ENCODE measurements around the gene CNTN5.
"Not testable (repeated sequence)": the region's sequence is repeated elsewhere in the genome, so short reads cannot be mapped to it uniquely, and the experiment has no call there.

The CNTN5 gene

DNA sequence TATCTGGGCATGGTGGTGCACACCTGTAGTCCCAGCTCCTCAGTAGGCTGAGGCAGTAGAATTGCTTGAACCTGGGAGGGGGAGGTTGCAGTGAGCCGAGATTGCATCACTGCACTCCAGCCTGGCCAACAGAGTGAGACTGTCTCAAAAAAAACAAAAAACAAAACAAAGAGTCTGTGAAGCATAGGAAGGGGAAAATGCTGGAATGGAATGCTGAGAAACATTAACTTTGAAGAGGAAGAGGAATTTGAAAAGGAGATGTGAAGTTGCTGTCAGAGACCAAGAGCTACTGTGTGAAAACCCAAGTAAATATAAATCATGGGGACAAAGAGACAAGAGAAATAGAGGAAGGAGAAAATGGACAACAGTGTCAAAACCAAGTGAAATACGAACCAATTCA lies 1211.3 kb downstream of the CNTN5 start:
- DNase-seq, result no peak

DNA sequence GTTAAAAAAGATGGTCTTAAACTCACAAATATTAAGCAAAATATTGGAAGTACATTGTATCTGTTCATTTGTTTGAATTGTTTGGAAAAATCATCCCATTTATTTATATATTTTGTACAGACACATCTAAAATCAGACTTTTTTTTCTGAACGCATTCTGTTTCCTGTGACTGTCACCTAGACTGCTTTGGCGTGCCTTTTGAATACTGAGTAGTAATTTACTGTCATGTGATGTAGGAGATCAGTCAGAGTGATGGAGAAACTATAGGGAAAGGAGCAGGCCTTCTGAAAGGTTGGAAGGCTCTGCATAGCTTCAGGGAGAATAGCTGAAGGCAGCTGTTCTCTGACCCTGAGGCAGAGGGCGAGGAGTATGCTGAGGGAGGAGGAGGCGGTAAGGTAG lies 1214.3 kb downstream of the CNTN5 start:
- no peak for DNase-seq

- DNase-seq, result no peak
These were observed 1219.3 kb downstream of the CNTN5 start for GRCh38 chr11:100240025-100240539.

DNA sequence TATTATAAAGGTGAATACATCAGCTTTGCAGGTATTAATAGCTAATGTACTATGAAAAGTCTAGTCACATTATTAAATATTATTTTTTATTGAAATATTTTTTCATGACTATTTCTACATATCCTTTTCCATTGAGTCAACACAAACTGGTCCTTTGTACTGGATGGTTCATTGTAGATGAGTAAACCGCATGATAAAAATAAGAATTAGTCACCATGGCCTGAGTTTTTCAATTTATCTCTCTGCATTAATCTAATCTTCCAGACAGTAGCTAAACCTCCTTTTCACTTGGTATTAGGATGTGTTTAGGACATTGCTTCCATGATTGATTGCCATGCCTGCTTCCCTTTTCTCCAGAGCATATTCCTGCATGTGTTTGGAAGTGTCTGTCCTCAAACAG lies 1227.0 kb downstream of the CNTN5 start:
- DNase-seq, result no peak

DNA sequence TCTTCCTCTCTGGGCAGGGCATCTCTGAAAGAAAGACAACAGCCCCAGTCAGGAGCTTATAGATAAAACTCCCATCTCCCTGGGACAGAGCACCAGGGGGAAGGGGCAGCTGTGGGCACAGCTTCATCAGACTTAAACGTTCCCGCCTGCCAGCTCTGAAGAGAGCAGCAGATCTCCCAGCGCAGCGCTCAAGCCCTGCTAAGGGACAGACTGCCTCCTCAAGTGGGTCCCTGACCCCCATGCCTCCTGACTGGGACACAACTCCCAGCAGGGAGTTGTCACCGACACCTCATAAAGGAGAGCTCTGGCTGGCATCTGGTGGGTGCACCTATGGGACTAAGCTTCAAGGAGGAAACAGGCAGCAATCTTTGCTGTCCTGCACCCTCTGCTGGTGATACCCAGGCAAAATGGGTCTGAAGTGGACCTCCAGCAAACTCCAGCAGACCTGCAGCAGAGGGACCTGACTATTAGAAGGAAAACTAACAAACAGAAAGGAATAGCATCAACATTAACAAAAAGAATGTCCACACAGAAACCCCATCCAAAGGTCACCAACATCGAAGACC lies 1236.6 kb downstream of the CNTN5 start:
- DNase-seq, result not testable (repeated sequence)

DNA sequence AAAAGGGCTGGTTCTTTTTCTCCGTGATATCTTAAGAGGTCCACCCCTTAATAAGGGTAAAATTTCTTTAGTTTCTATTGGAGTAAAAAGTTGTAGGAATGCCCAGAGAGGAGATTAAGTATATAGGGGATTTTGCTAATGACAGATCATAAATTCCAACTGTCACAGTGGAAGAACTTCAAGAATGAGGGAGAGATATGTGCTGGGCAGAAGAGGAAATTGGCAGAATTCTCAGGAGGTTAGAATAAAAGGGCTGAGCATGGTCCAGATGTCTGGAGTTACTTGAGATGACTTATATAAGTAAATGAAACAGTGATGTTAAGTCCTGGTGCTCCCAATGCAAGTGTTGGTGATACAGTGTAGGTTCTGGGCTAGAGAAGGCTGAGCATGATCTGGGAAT lies 1248.8 kb downstream of the CNTN5 start:
- DNase-seq, result no peak

GRCh38 chr11:100273066-100273815 lies 1252.5 kb downstream of the CNTN5 start:
- DNase-seq, result no peak

- DNase-seq, result not testable (repeated sequence)
These were observed 1253.7 kb downstream of the CNTN5 start for GRCh38 chr11:100274466-100274865.

- DNase-seq, result no peak
These were observed 1274.0 kb downstream of the CNTN5 start for GRCh38 chr11:100294748-100295147.

- DNase-seq, result no peak
These were observed 1275.4 kb downstream of the CNTN5 start for GRCh38 chr11:100296051-100296679.

GRCh38 chr11:100297516-100297915 lies 1276.8 kb downstream of the CNTN5 start:
- DNase-seq, result no peak

DNA sequence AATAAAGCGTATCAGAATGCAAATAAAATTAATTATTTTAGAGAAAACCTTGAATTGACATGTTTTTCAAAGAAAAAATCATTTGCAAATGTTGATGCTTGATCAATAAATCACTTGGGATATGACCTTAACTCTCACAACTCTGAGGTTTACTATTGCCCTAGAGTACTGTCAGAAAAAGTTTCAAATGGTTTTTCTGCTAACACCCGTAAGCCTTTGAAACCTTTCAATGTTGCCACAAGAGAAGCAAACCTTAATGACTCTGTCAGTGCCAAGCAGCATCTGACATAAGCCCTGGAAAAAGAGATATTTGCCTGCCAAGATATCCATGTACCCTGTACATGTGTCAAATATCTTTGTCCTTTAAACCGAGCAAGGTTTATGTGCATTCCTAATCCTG lies 1282.1 kb downstream of the CNTN5 start:
- DNase-seq, result no peak

DNA sequence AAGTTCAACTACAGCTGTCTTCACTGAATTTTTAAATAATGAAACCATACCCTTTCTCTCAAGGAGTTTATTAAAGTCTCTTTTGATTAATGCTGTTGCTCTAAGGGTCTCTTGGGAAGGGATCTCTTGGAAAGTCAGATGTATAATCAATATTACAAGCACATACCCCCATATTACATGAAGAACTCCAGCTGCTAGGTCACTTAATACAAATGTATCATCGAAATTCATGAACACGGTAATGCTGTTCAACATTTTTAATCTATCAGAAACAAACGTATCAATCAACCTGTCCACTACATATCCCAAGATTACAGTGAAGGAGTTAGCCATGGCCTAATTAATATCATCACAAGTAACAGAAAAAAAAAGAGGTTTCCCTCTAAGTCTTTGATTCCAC lies 1283.1 kb downstream of the CNTN5 start:
- DNase-seq, result no peak

DNA sequence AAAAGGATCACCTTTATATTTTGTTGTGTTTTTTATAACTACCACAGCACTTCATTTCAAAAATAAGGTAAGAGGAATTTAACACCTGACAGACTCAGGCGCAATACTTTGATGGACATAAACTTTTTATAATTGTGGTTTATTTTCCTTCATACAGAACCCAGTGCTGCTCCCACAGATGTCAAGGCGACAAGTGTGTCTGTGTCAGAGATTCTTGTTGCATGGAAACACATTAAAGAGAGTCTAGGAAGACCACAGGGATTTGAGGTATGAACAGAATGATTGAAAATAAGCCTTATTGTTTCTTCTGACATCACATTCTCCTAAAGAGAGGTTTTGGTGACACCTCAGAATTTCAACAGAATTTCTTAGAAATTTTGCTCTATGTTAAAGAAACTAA lies 1287.5 kb downstream of the CNTN5 start:
- DNase-seq, result no peak

DNA sequence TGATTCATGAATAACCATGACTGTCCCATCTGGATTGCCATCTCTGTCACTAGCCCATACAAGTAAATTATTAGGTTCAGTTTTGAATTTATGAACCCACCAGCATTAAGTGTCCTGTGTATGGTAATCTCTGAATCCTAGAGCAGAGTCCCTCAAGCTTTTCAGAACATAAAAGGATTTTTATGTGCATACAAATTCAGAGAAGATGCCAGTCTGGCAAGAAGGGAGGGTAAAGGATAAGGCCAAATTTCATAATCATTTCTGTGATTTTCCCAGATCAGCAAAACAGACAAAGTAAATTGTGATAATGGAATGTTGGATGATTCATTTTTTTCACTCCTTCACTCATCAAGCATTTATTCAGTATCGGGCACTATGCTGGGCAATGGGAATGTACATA lies 1295.2 kb downstream of the CNTN5 start:
- no peak for DNase-seq

DNA sequence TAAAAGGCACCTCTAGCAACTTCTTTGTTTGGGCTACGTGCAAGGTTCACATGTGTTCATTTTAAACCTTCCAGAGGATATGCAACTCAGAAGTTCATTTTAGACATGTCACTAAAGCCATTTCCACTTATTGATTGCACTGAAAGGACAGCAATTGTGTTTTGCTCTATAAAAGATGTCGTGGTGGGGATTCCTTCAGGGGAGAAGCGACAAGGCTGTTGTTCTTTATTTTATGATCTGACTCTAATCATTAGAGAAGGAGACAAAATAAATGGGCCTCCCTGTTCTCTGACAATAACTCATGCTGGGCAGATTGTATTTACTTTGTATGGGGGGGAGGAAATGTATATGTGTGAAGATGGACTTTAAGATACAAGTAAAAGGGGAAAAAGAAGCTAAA lies 1296.2 kb downstream of the CNTN5 start:
- no peak for DNase-seq

DNA sequence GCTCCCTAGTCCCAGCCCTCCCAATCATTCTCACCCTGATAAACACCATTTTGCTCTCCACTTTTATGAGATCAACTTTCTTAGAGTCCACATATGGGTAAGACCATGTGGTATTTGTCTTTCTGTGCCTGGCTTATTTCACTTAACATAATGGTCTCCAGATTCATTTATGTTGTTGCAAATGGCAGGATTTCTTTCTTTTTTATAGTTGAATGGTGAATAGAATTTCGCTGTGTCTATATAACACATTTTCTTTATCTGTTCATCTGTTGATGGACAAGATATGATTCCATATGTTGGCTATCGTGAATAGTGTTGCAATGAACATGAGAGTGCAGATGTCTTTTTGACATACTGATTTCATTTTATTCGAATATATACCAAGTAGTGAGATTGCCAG lies 1298.9 kb downstream of the CNTN5 start:
- no peak for DNase-seq

DNA sequence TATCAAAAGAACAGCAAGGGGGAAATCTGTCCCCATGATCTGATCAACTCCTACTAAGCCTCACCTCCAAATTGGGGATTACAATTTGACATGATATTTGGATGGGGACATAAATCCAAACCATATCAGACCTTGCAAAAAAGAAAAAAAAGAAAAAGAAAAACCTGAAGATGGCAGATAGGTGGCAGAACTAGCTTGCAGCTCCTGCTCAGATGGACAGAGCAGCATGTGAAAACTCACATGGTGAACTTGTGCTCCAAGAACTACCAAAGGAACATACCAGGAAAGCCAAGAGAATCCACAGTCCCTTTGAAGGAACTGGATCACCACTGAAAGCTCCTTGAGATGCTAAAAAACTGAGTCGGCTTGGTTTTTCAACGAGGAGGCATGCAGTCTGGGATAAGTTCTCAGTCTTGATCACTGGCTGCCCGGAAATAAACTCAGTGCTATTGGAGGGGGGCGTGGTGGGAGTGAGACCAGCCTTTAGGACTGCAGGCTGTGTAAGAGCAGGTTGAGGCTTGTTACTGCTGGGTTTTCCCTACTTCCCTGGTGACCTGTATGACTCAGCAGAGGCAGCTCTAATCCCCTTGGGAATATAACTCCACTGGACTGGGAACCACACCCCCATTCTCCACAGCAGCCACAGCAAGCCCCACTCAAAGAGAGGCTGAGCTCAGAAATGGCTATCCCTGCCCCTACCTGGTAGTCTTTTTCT lies 1308.0 kb downstream of the CNTN5 start:
- no peak for DNase-seq

- DNase-seq, result no peak
These were observed 1308.6 kb downstream of the CNTN5 start for GRCh38 chr11:100329352-100329751.

GRCh38 chr11:100336873-100337272 lies 1316.1 kb downstream of the CNTN5 start:
- no peak for DNase-seq

- no peak for DNase-seq
These were observed 1317.5 kb downstream of the CNTN5 start for GRCh38 chr11:100338144-100338840.

- DNase-seq, result no peak
These were observed 1319.9 kb downstream of the CNTN5 start for GRCh38 chr11:100340466-100341319.
